Neural cell (in vitro differentiated cells): Measurements from ENCODE around the gene GPATCH4. TPM values are rescaled to one million over a fixed set of nuclear protein-coding genes. Genes with fewer than 3 reads are reported as not detected.

Experiments
- H2AFZ ChIP-seq: fragments of 200-600, 300-800 bp; sonication (generic), shearing (Covaris generic); 2 replicates; pipeline ENCODE4 v1.6.0; 2014; ENCODE audit warnings: low read depth, mild to moderate bottlenecking, antibody characterized with exemption, low read length, moderate library complexity
- H3F3A ChIP-seq: fragments of 200-600 bp; shearing (Covaris generic); 2 replicates; pipeline ENCODE4 v1.6.1; 2016; ENCODE audit warnings: mild to moderate bottlenecking, moderate library complexity, mixed read lengths, antibody characterized with exemption, low read length; ENCODE audit not compliant: insufficient read depth, poor library complexity, severe bottlenecking
- H3K27ac ChIP-seq: fragments of 200-600, 300-800 bp; sonication (generic), shearing (Covaris generic); 2 replicates; pipeline ENCODE4 v1.5.1; 2014; ENCODE audit warnings: mild to moderate bottlenecking, low read length, moderate library complexity
- H3K27me3 ChIP-seq: fragments of 300-800, 200-600 bp; sonication (generic), shearing (Covaris generic); 2 replicates; pipeline ENCODE4 v1.6.0; 2014; ENCODE audit warnings: mild to moderate bottlenecking, low read depth, low read length, moderate library complexity; ENCODE audit not compliant: insufficient read depth
- H3K36me3 ChIP-seq: fragments of 300-800, 200-600 bp; sonication (generic), shearing (Covaris generic); 2 replicates; pipeline ENCODE4 v1.5.1; 2014; ENCODE audit warnings: mild to moderate bottlenecking, antibody characterized with exemption, low read length, moderate library complexity; ENCODE audit not compliant: insufficient read depth
- H3K4me2 ChIP-seq: fragments of 300-800, 200-600 bp; sonication (generic), shearing (Covaris generic); 2 replicates; pipeline ENCODE4 v1.6.0; 2014; ENCODE audit warnings: mild to moderate bottlenecking, low read length
- H3K4me3 ChIP-seq: fragments of 300-800, 200-600 bp; sonication (generic), shearing (Covaris generic); 2 replicates; pipeline ENCODE4 v1.5.1; 2014; ENCODE audit warnings: mild to moderate bottlenecking, low read length, moderate library complexity
- H3K79me2 ChIP-seq: fragments of 200-600 bp; shearing (Covaris generic); replicated peaks from 2 replicates; pipeline ENCODE4 v1.6.0; 2014; ENCODE audit warnings: mild to moderate bottlenecking, low read length, moderate library complexity; ENCODE audit not compliant: insufficient read depth
- H3K9ac ChIP-seq: fragments of 300-800, 200-600 bp; sonication (generic), shearing (Covaris generic); 2 replicates; pipeline ENCODE4 v1.6.1; 2016; ENCODE audit warnings: mild to moderate bottlenecking, low read length, mixed read lengths
- H3K9me2 ChIP-seq: fragments of 200-600 bp; shearing (Covaris generic); 2 replicates; pipeline ENCODE4 v1.6.1; 2016; ENCODE audit warnings: mild to moderate bottlenecking, low read length, mixed read lengths; ENCODE audit not compliant: insufficient read depth
- H3K9me3 ChIP-seq: fragments of 200-600, 300-800 bp; sonication (generic), shearing (Covaris generic); 2 replicates; pipeline ENCODE4 v1.6.1; 2016; ENCODE audit warnings: mild to moderate bottlenecking, mixed run types, low read length, moderate library complexity, mixed read lengths
- H4K20me1 ChIP-seq: fragments of 200-600 bp; shearing (Covaris generic); 2 replicates; pipeline ENCODE4 v1.6.1; 2016; ENCODE audit warnings: mild to moderate bottlenecking, mixed run types; ENCODE audit not compliant: insufficient read depth
- CTCF ChIP-seq: fragments of 450-650 bp; IDR thresholded peaks from 2 replicates; pipeline ENCODE4 v1.5.1; 2014; ENCODE audit warnings: antibody characterized with exemption, mild to moderate bottlenecking, moderate library complexity; ENCODE audit not compliant: poor library complexity, severe bottlenecking
- EP300 ChIP-seq: fragments of 450-650 bp; conservative IDR thresholded peaks from 2 replicates; pipeline ENCODE4 v1.6.1; 2014; ENCODE audit warnings: antibody characterized with exemption, mild to moderate bottlenecking, moderate library complexity; ENCODE audit not compliant: poor library complexity, severe bottlenecking
- EZH2 ChIP-seq: fragments of 200-600, 300-800 bp; shearing (Covaris generic), sonication (generic); IDR thresholded peaks from 2 replicates; pipeline ENCODE4 v1.6.1; 2014; ENCODE audit warnings: antibody characterized with exemption, low read length, borderline replicate concordance, mild to moderate bottlenecking; ENCODE audit not compliant: insufficient read depth, poor library complexity, severe bottlenecking
- MXI1 ChIP-seq: fragments of 450-650 bp; conservative IDR thresholded peaks from 2 replicates; pipeline ENCODE4 v1.6.1; 2014; ENCODE audit warnings: antibody characterized with exemption, mild to moderate bottlenecking; ENCODE audit not compliant: poor library complexity, severe bottlenecking
- POLR2AphosphoS5 ChIP-seq: IDR thresholded peaks from 2 replicates; pipeline ENCODE4 v1.6.1; 2012
- RAD21 ChIP-seq: fragments of 450-650 bp; conservative IDR thresholded peaks from 2 replicates; pipeline ENCODE4 v1.6.1; 2014; ENCODE audit warnings: antibody characterized with exemption, mild to moderate bottlenecking, moderate library complexity
- REST ChIP-seq: IDR thresholded peaks from 2 replicates; pipeline ENCODE4 v1.6.1; 2012; ENCODE audit warnings: borderline replicate concordance
- SMC3 ChIP-seq: fragments of 450-650 bp; conservative IDR thresholded peaks from 2 replicates; pipeline ENCODE4 v1.6.1; 2014; ENCODE audit warnings: antibody characterized with exemption, mild to moderate bottlenecking, moderate library complexity; ENCODE audit not compliant: poor library complexity
- TAF1 ChIP-seq: IDR thresholded peaks from 2 replicates; pipeline ENCODE4 v1.6.1; 2012; ENCODE audit warnings: low read depth
- polyA plus RNA-seq: library from polyadenylated mRNA; depleted of rRNA; stranded (reverse); fragments of >200 nt; gene quantifications from 2 replicates; pipeline ENCODE4 v1.2.3, GENCODE V29; 2014

Gene GPATCH4
- polyA plus RNA-seq, 1 donor from 2014 or later, result 3.9 TPM

- no peak for TF ChIP-seq POLR2AphosphoS5
- TF ChIP-seq EP300, result no peak
- no peak for TF ChIP-seq TAF1
- no peak for TF ChIP-seq CTCF
- TF ChIP-seq EZH2, result no peak
- TF ChIP-seq REST, result no peak
- no peak for TF ChIP-seq SMC3
- no peak for TF ChIP-seq RAD21
- no peak for TF ChIP-seq MXI1
- Histone ChIP-seq H3K4me2 (no peak overlapping the region), H3K27ac (no peak overlapping the region), H3K9me3 (no peaks in the 10 kb centered on the region), H3F3A (no peaks in the 10 kb centered on the region), H2AFZ (no peak overlapping the region), H3K9ac (no peak overlapping the region), H4K20me1 (no peaks in the 10 kb centered on the region), H3K36me3 (no peaks in the 10 kb centered on the region), H3K4me3 (no peak overlapping the region), H3K79me2 (no peaks in the 10 kb centered on the region), H3K9me2 (no peaks in the 10 kb centered on the region), H3K27me3 (no peaks in the 10 kb centered on the region)
Observed at GRCh38 chr1:156551869-156552268, 49.4 kb downstream of the GPATCH4 start.

GRCh38 chr1:156551066-156551643 lies 50.1 kb downstream of the GPATCH4 start:
- H3K9me3 ChIP-seq, result no peaks in the 10 kb centered on the region
- no peaks in the 10 kb centered on the region for H3K9me2 ChIP-seq
- H3K79me2 ChIP-seq, result no peaks in the 10 kb centered on the region
- no peak for TF ChIP-seq SMC3
- no peak for TF ChIP-seq MXI1
- TF ChIP-seq POLR2AphosphoS5, result no peak
- no peak for TF ChIP-seq EP300
- no peak for TF ChIP-seq TAF1
- no peak for TF ChIP-seq RAD21
- TF ChIP-seq CTCF, result no peak
- TF ChIP-seq EZH2, result no peak
- no peak for TF ChIP-seq REST
- no peak overlapping the region for H2AFZ ChIP-seq
- no peaks in the 10 kb centered on the region for H4K20me1 ChIP-seq
- H3K27ac ChIP-seq, result no peak overlapping the region
- no peak overlapping the region for H3K4me2 ChIP-seq
- no peaks in the 10 kb centered on the region for H3F3A ChIP-seq
- H3K36me3 ChIP-seq, result no peaks in the 10 kb centered on the region
- H3K9ac ChIP-seq, result no peak overlapping the region
- H3K4me3 ChIP-seq, result no peak overlapping the region
- no peaks in the 10 kb centered on the region for H3K27me3 ChIP-seq
